Brain pericyte (primary cell): ENCODE results near the gene TRIM8.
A peak's percentile ranks its signal among the peaks of the same experiment; 100 is the strongest.
"Not testable (repeated sequence)": the region's sequence is repeated elsewhere in the genome, so short reads cannot be mapped to it uniquely, and the experiment has no call there.

Experiments
- DNase-seq: peaks from one replicate; pipeline ENCODE4 v3.0.0-alpha.2; 2012; ENCODE audit warnings: low read depth, low spot score

Gene TRIM8

DNA sequence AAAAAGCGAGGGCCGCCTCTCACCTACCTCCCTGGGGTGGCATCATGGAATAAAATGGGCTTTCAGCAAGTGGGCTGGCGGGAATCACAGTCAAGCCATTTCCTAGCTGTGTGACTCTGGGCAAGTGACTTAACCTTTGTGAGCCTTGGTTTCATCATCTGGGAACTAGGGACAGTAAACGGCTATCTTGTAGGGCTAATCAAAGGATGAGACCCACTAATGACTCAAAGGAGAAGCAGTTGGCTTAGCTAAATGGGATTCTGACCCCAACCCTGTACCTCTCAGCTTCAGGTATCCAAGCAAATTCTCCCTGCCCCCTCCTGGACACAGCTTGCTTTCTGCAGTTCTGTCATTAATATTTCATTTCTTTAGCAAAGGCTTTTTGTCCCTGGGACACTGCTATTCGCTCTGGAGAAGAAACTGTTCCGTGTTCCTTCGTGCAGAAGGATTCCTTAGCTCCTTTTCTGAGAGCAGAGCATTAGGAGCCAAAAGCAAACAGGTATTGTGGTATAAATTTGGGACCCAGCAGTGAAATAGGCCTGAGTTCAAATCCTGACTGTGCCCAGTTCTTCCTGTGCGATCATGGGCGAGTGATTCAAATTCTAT, 25.9 kb downstream of the TRIM8 start:
- DNase-seq, result no peak

DNA sequence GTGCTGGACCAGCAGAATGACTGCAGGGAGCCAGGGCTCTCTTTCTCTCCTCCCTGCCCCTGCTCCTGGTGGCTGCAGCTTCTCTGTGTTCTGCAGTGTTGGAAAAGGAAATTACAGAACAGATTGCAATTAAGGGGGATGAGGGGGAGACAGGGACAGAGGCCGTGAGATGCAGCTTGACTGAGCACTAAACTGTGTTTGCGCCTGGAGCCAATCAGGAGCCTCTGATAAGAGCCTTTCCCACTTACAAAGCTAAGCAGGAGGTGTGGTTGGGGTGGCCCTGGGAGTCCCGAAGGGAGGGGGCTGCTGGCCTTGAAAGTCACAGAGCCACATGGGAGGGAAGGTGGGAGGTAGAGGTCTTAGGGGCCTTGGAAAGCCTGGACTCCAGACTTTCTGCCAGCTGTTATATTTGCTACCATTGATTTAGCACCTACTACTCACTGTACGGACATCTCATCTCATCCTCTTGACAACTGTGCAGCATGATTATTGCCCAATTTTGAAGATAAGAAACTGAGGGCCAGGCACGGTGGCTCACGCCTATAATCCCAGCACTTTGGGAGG, 26.7 kb downstream of the TRIM8 start:
- DNase-seq, result no peak

DNA sequence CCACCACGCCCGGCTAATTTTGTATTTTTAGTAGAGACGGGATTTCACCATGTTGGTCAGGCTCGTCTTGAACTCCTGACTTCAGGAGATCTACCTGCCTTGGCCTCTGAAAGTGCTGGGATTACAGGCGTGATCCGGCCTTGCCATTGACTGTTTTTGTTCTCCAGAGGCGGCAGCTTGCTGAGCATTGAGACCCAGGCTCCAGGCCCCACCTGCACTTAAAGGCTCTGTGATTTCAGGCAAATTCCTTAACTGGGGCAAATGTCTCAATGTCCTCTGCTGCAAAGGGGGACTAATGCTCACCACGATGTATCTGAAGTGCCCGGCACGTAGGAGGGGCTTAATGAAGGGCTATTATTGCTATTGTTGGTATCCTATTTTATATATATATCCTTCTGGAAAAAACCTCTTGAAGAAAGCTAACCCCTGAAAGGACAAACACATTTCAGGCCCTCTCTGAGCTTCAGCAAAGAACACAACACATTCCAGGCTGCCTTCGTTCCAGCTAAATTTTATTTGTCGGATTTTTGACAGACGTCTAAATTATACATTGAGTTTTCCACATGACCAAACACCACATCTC, 29.0 kb downstream of the TRIM8 start:
- DNase-seq, result no peak

DNA sequence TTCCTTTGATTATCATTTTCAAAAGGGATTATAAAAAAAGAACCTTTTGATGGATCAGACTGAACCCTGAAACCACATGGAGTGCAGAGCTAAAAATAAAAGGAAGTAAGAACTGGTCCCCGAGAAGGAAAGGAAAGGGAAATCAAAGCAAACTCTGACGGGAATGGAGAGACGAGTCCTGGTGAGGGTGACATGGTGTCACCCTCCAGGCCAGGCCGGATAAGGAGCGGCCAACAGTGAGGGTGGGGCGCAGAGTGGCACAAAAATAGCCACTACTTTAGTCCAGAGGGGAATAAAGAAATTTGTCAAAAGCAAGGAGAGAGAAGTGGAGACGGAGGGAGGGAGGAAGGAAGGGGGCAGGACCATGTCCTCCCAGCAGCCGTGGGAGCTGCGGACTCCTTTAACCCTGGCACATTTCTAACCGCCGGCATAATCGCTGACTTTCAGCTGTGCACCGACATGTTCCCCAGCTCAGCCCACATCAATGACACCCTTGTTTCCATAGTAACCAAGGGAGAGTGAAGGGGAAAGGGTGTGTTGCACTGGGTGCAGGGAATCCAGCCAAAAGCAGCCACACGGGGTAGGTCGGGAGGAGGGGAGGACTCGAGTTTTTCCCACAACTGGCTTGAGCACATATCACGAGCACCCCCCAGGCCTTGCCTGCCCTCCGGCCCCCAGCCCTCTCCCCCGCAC, 29.7 kb downstream of the TRIM8 start:
- no peak for DNase-seq

DNA sequence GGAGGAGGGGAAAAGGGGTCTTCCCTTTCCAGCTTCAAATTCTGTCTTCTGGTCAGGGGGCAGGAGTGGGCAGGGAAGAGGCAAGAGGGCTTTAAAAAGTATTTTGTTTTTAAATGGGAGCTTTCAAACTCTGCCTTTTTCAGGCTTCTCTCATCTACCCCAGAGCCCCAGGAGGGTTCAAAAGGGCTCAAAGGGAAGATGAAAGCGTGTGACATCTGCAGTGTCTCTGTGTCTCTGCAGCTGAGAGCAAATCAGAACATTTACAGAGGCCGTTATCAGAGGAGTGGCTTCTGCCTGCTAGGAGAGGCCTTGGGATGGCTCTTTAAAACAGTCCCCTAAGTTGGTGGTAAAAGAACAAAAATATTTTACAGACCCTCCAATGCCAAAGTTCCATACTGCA, 30.3 kb downstream of the TRIM8 start:
- no peak for DNase-seq

DNA sequence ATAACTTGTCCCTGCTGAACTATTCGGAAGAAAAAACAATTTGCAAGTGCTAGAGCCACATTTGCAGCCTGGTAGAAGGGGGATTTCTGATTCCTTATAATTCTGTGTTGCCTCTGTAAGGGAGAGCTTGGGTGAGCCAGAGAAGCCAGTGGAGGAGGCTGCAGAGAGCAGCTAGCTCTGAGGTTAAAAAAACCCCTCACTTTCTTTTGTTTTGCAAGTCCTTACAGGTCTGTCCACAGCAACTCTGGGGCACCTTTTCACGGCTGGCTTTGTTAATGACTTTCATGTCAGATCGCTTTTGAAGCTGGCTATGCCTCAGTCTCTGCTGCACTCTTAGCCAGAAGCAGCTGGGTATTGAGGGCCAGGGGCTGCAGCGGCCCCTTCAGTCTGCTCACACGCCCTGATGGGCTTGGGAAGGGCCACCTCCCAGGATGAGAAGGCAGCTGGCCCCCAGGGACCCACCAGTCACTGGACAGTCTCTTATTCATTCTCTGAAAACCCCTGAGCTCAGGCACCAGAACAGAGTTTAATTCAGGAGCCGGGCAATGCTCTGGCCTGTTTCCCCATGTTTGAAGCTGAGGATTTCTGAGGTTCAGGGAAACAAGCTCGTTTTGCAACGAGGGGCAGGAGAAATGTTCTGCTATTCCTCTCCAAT, 30.9 kb downstream of the TRIM8 start:
- DNase-seq, result no peak

DNA sequence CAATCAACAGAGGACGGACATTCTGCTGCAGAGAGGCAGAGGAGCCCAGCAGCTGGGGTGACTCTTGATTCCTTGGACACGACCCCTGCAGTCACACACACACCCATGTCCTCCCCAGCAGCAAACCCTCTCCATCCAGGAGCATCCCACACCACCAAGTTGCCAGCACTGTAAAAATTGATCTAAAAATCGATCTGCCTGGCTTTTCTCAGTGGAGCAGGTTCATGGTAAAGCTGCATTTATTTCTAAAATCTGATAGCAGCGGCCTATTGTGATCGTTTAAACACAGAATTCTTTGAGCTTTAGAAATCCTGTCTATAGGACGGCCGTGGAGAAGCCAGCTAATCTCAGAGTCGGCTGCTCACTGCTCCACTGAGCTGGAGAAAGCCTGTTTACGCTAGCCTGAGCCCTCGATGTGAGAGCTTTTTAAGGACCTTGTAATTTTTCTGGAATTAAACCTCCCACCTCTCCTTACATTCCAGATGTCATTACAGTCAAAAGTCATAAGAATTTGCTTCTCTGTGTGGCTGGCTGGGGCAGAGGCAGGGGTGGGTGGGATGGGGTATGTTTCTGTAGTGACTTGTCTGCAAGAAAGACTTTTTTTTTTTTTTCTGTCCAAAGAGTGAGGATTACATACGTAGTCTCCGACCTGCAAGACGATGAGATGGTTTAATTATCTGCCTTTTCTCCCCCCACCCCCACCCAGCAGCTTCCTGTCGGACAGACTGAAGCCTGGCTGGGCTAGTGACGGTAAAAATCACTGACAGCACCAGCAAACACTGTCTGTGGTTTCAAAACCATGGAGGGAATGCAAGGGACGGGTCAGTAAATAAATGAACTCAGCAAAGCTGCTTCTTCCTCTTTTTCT, 31.6 kb downstream of the TRIM8 start:
- peak; percentile 31 for DNase-seq

DNA sequence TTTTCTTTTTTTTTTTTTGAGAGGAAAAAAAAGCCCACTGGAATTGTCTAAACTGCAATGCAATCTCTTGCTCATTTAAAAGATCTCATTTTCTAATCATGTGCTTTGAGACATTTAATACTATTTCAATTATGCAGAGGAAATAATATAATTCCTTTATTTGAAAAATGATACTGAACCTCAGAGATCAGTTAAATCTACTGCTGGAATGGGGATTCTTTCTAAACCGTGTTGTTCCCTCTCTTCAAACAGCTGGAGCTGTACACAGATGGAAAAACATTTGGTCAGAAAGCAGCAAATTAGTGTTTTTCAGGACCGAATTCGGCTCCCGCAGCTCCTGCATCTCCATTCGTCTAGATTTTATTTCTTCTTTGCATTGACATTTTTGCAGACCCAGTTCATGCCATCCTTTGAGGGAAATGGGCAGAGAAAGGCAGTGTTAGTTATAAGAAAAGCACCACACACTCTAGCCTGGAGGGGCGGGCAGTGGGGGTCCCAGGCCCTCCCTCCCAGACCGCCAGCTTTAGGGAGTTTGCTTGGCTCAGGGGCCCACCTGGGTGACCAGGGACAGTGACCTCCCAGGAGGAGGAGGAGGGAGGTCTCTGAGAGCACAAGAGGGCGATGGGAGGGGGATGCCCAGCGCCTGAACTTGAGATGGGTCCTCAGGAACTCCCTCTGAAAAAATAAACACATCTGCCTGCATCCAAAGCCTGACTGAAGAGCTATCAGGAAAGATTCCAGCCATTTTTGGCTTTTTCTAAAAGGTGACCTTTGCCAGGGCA, 32.4 kb downstream of the TRIM8 start:
- no peak for DNase-seq

DNA sequence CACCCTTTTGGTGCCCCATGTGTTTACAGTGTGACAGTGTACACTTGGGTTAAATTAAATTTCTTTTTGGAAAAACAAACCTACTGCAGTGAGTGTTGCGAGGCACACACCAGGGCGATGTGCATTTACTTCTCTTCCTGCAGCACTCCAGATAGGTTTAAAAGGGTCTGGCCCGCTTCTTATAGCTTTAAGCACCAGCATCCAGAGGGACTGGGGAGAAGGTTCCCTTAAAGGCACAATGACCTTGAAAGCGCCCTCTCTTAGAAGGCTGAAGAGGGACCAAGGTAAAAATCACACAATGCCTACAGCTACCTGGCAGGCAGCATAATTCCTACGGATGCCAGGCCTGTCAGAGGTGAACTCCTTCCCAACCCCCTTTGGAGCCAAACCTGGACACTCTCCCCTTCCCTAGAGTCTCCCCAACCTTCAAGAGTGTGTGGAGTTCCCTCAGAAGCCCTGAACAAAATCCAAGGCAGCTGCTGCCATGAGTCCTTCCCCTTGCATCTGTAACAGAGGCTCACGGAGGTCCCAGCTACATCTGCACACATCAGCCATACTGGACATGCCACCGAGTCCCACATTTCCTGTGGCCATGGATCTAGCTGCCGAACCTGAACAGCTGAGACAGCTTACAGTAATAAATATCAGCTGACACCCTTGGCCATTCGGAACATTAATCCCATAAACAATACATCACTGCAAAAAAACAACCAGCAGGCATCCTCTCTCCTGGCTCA, 33.2 kb downstream of the TRIM8 start:
- no peak for DNase-seq

DNA sequence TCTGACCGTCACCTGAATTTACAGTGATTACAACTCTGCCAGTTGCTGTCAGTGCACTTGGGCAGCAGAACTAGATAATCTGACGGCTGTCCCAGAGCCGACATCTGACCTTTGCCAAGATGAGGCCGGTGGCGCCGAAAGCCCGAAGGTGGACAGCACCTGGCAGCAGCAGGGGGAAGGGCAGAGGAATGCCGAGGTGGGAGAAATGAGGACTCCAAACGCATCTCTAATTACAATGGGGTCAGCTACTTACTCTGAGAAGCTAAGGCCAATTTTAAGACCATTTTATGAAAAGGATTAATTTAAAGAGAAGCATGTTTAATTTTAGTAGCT, 33.8 kb downstream of the TRIM8 start:
- DNase-seq, result no peak

DNA sequence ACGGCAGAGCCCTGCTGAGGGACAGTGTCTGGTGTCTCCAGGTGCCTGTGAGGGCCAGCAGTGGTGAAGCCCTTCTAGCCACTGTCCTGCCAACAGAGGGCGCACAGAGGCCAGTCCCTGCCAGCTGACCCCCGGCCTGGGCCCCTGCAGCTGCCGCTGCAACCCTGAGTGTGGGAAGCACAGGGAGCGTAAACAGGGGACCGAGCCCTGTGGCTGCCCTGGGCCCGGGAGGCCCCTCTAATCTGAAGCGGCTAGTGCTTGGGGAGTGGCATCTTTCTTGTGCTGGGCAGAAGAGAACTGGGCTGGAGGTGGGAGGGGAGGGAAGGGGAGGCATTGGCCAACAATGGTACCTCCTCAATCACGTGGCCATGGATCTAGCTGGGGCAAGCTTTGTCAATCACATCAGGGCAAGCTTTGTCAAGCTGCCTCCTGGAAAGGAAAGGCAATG, 34.6 kb downstream of the TRIM8 start:
- peak; percentile 79 for DNase-seq

DNA sequence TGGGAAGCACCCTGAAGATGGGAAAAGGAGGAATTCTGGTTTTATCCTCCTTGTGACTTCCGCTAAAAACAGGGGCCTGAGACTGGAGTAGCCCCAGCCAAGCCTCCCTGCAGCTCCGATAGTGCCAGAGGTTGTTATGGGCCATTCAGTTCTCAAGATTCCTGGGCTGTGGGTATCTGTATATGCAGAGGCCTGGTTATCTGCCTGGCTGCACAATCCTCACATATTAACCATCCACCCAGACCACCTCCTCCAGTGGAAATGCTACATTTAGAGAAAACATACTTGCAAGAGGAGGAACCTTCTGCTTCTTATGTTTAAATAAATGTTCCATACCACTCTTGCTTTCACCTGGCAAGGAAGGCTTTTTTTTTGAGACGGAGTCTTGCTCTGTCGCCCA, 35.3 kb downstream of the TRIM8 start:
- DNase-seq, result no peak

DNA sequence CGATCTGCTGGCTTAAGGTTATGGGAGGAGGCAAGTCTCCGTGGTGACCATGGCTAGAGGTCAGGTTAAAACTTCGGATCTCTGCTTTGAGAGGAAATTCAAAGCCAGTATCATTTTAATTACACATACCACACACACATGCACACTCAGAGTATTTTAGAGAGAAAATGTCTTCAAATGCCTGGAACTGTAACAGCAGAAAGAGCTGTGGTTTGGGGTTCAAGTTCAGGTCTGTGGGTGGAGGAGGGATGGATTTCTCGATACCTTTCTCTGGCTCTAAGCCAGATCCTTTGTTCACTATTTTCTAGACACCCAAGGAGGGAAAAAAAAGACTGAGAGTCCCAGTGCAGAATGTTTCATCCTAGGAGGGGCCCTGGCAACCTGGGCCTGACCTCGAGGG, 37.4 kb downstream of the TRIM8 start:
- no peak for DNase-seq

DNA sequence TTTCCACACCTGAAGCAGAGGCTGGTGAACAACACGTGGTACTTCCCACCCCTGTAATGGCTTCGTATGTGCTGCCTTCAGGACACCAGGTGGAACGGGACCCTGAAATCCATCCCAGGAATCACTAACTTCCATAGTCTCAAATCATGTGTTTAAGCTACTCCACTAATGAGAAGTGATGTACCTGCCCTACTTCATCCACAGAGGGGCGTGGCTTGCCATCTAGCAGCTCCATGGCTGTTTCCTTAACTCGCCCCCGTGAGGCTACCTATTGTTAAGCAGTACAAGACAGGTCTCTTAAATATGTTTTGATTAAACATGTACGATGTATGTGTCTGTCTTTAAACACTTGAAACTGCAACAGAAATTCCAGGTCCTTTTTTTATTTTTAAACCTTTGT, 38.1 kb downstream of the TRIM8 start:
- DNase-seq, result no peak

DNA sequence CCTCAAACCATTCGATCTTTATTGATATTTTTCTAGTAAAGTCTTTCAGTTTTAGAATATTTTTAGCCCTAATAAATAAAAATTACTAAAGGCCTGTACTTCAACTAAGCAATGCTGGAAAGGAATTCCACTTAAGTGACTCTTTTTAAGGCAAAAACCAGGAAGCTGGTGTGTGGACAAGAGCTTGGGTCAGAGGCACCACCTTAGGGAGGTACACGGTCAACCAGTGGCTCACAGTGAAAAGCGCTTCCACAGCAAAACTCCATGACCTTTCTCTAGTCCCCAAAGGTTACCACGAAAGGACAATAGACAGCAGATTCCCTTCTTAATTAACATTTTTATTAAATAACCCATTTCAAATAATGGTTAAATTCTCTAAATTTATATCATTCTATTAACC, 38.7 kb downstream of the TRIM8 start:
- no peak for DNase-seq

DNA sequence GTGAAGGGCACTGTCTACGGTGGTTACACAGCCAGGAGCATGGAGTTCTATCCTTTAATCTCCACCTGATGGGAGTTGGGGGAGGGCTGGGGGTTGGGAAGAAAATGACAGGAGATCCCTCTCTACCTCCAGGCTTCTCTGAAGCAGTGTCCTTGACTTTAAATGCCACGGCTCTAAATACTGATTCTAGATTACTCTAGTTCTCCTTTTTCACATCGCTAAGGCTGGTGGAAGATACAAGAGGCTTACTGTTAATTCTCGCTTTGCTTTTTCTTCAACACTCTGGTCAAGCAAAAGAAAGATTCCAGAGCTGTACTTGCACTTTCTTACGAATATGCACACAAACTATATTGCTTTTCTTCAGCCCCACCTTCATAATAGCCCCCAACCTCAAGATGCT, 39.5 kb downstream of the TRIM8 start:
- DNase-seq, result no peak

DNA sequence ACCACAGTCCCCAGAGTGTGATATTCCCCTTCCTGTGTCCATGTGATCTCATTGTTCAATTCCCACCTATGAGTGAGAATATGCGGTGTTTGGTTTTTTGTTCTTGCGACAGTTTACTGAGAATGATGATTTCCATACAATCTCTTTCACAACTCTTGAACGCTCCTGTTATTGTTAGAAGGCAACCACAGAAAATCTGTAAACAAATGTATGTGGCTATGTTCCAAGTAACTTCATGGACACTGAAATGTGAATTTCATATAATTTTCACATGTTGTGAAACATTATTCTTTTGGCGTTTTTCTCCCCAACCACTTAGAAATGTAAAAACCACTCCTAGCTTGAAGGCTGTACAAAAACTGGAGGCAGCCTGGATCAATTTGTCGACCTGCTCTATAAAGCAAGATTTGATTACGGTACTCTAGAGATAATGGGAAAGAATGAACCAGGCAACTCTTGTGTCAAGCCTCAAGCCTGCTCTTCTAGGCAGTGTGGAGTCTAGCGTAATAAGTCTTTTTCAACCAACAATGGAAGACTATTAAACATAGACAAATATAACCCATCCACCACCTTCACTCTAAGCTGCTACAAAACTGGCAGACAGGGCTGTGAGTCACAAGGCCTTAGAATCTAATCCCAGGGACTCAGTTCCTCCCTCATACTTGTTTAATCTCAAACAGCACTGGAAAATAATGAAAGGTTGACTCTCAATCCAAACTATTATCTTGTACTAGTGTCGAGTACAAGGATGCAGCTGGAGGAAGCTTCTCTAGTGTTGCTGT, 47.2 kb downstream of the TRIM8 start:
- no peak for DNase-seq

DNA sequence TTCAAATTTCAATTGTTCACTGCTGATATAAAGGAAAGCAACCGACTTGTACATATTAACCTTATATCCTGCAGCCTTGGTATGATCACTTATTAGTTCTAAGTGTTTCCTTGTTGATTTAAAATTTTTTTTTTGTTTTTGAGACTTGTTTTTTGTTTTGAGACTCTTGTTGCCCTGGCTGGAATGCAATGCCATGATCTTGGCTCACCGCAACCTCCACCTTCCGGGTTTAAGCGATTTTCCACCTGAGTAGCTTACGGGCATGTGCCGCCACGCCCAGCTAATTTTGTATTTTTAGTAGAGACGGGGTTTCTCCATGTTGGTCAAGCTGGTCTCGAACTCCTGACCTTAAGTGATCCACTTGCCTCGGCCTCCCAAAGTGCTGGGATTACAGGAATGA, 51.1 kb downstream of the TRIM8 start:
- not testable (repeated sequence) for DNase-seq

DNA sequence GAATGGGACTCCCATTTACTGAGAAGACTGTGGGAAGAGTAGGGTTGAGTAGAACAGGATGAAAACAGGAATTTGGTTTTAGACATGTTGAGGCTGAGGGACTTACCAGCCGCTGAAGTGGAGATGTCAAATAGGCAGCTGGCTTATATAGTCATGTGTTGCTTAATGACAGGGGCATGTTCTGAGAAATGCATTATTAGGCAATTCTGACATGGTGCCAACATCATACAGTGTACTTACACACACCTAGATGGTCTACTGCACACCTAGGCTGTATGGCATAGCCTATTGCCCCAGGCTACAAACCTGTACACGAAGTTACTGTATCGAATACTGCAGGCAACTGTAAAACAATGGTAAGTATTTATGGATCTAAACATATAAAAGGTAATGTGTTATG, 52.5 kb downstream of the TRIM8 start:
- no peak for DNase-seq
